HepG2 (cell line): ENCODE results near the gene UTRN. TPM values are rescaled to one million over a fixed set of nuclear protein-coding genes. Genes with fewer than 3 reads are reported as not detected.

ENCODE experiments used
- ARNTL ChIP-seq: sonication (generic); formaldehyde crosslinking; IDR thresholded peaks from 2 replicates; pipeline ENCODE4 v1.4.0; 2020; ENCODE audit warnings: mild to moderate bottlenecking, missing genetic modification reagents
- BCL6 ChIP-seq: IDR thresholded peaks from 2 replicates; pipeline ENCODE4 v1.6.1; 2016; ENCODE audit warnings: missing genetic modification reagents, missing compliant biosample characterization
- CEBPG ChIP-seq: IDR thresholded peaks from 2 replicates; pipeline ENCODE4 v1.6.1; 2016
- DMTF1 ChIP-seq: sonication (generic); formaldehyde crosslinking; IDR thresholded peaks from 2 replicates; pipeline ENCODE4 v1.4.0; 2020; ENCODE audit warnings: mild to moderate bottlenecking, missing genetic modification reagents
- ELF3 ChIP-seq: IDR thresholded peaks from 2 replicates; pipeline ENCODE4 v1.6.1; 2016; ENCODE audit warnings: missing genetic modification reagents, missing compliant biosample characterization
- ETV5 ChIP-seq: IDR thresholded peaks from 2 replicates; pipeline ENCODE4 v1.6.1; 2018; ENCODE audit warnings: missing biosample characterization, missing genetic modification reagents, inconsistent platforms, borderline replicate concordance
- KDM4B ChIP-seq: sonication (generic); formaldehyde crosslinking; IDR thresholded peaks from 2 replicates; pipeline ENCODE4 v1.4.0; 2020; ENCODE audit warnings: missing genetic modification reagents
- MAX ChIP-seq: IDR thresholded peaks from 2 replicates; pipeline ENCODE4 v1.6.1; 2012; ENCODE audit warnings: inconsistent platforms
- MED1 ChIP-seq: sonication (generic); formaldehyde crosslinking; IDR thresholded peaks from 2 replicates; pipeline ENCODE4 v1.4.0; 2020; ENCODE audit warnings: missing genetic modification reagents
- RAD21 ChIP-seq: fragments of 450-650 bp; formaldehyde crosslinking; IDR thresholded peaks from 2 replicates; pipeline ENCODE4 v1.5.0; 2020; ENCODE audit warnings: mild to moderate bottlenecking
- RAD51 ChIP-seq: fragments of 450-650 bp; IDR thresholded peaks from 2 replicates; pipeline ENCODE4 v1.6.1; 2016; ENCODE audit warnings: borderline replicate concordance
- ZBTB42 ChIP-seq: sonication (generic); formaldehyde crosslinking; IDR thresholded peaks from 2 replicates; pipeline ENCODE4 v1.5.0; 2020; ENCODE audit warnings: mild to moderate bottlenecking, missing genetic modification reagents
- ZC3H4 ChIP-seq: sonication (generic); formaldehyde crosslinking; IDR thresholded peaks from 2 replicates; pipeline ENCODE4 v1.4.0; 2020; ENCODE audit warnings: missing genetic modification reagents, borderline replicate concordance
- ZNF292 ChIP-seq: sonication (generic); formaldehyde crosslinking; IDR thresholded peaks from 2 replicates; pipeline ENCODE4 v1.8.1; 2022; ENCODE audit warnings: mild to moderate bottlenecking, low read depth, missing genetic modification reagents, borderline replicate concordance
- ZNF337 ChIP-seq: sonication (generic); formaldehyde crosslinking; IDR thresholded peaks from 2 replicates; pipeline ENCODE4 v1.5.1; 2020; ENCODE audit warnings: missing genetic modification reagents, low read depth, mild to moderate bottlenecking, borderline replicate concordance
- ZNF639 ChIP-seq: conservative IDR thresholded peaks from 2 replicates; pipeline ENCODE4 v1.6.1; 2018; ENCODE audit warnings: missing genetic modification reagents
- ZNF660 ChIP-seq: sonication (generic); formaldehyde crosslinking; IDR thresholded peaks from 2 replicates; pipeline ENCODE4 v1.5.1; 2020; ENCODE audit warnings: mild to moderate bottlenecking, low read depth, missing genetic modification reagents, borderline replicate concordance
- ZNF772 ChIP-seq: sonication (generic); formaldehyde crosslinking; IDR thresholded peaks from 2 replicates; pipeline ENCODE4 v1.5.0; 2020; ENCODE audit warnings: mild to moderate bottlenecking, missing genetic modification reagents
- polyA plus RNA-seq, 8 experiments: library from polyadenylated mRNA; depleted of rRNA in 3 of 8; stranded (reverse) in 7 of 8; unstranded in 1 of 8; fragments of >200 nt; fragmentation: Illumina TruSeq in 4 of 8; extraction: Trizol in 4 of 8; gene quantifications; 2 replicates each; pipeline versions ENCODE4 v1.2.1 to v1.2.3, GENCODE V29; 2011 to 2016; ENCODE audit warnings: low read depth in 4 of 8, missing spikeins in 1 of 8, mixed read lengths in 1 of 8; ENCODE audit not compliant: insufficient read depth in 1 of 8
- total RNA-seq, 5 experiments: library from RNA; depleted of rRNA; stranded (reverse); fragments of >200 nt; fragmentation: Illumina TruSeq; extraction: Trizol; gene quantifications; 2 replicates each; pipeline ENCODE4 v1.2.3, GENCODE V29; 2016; ENCODE audit warnings: low read depth in 1 of 5
- TF ChIP-seq, protein P1 (sequence below): sonication (generic); formaldehyde crosslinking; IDR thresholded peaks from 2 replicates; pipeline ENCODE4 v1.5.0; 2020; ENCODE audit warnings: missing genetic modification reagents
- TF ChIP-seq, protein P2 (sequence below): sonication (generic); IDR thresholded peaks from 2 replicates; pipeline ENCODE4 v1.6.1; 2016; ENCODE audit warnings: low read depth, borderline replicate concordance
- TF ChIP-seq, protein P3 (sequence below): sonication (generic); formaldehyde crosslinking; IDR thresholded peaks from 2 replicates; pipeline ENCODE4 v1.5.1; 2020; ENCODE audit warnings: mild to moderate bottlenecking, missing genetic modification reagents

Gene UTRN
- total and polyA plus RNA-seq, 2 of the 13 experiments (the other 11 are each of a cell fraction or from before 2014, with no cell fraction given): 102 to 116 TPM

DNA sequence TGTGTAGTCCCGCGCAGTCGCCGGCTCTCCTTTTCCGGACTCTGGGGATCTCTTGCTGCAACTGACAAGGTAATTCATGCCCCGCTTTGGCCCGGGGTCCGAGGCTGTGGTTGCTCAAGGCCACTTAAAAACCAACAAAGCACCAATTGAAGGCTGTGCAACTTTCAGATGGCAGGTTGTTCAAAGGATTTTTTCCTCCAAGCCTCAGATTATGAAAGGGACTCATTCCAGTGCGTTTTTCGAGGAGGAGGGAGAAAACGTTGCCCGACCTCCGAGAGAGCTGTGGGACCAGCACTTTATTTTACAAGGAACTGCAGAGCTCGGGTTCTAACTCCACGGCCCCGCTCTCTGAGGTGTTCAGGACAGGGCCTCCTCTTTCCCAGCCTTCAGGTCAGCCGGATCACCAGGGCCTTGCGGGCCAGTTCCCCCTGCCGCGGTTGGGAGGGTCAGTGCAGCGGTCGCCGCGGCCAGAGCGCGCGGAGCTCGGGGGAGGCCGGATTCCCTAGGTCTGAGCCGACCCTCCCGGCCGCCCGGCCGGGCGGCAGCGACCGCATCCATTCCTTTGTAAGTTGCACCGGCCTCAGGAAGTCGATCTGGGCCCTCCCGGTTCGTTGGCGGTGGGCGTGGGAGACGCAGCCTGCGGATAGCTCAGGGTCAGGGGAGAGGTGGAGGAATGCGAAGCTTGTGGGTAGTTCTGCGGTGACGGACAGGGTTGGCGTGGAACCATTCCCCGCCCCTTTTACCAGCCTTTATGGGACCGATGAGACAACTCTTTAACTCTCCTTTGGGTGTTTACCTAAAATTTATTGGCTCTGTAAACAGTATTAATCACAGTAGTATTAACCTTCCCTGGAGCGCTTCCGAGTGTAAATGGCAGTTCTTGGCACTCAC is 1.6 kb downstream of the UTRN start (continued):
- TF ChIP-seq, protein P1, sequence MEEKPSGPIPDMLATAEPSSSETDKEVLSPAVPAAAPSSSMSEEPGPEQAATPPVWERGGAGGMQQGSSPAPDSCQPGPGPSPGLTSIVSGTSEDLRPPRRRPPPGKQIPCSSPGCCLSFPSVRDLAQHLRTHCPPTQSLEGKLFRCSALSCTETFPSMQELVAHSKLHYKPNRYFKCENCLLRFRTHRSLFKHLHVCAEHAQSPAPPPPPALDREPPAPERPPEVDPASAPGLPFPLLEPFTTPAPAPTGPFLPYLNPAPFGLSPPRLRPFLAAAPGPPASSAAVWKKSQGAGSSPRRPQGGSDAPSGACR (CRISPR knock-in tag): peak; percentile 90
- TF ChIP-seq RAD21 (CRISPR knock-in tag): peak; percentile 33; the same call in 1 of the 2 replicates
- TF ChIP-seq MAX: peak; percentile 52
- TF ChIP-seq, protein P2, sequence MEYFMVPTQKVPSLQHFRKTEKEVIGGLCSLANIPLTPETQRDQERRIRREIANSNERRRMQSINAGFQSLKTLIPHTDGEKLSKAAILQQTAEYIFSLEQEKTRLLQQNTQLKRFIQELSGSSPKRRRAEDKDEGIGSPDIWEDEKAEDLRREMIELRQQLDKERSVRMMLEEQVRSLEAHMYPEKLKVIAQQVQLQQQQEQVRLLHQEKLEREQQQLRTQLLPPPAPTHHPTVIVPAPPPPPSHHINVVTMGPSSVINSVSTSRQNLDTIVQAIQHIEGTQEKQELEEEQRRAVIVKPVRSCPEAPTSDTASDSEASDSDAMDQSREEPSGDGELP: no peak
- peak; percentile 36; the same call in 1 of the 2 replicates for TF ChIP-seq ELF3 (CRISPR knock-in tag)
- no peak for TF ChIP-seq DMTF1
- peak; percentile 15; the same call in 1 of the 2 replicates for TF ChIP-seq KDM4B (CRISPR knock-in tag)
- TF ChIP-seq BCL6 (CRISPR knock-in tag): peak; percentile 37; the same call in 1 of the 2 replicates
- peak; percentile 49; the same call in 1 of the 2 replicates for TF ChIP-seq ARNTL (CRISPR knock-in tag)
- no peak for TF ChIP-seq ZC3H4 (CRISPR knock-in tag)
- no peak for TF ChIP-seq RAD51
- TF ChIP-seq CEBPG (CRISPR knock-in tag): no peak; the same call in 1 of the 2 replicates
- TF ChIP-seq ZNF337 (CRISPR knock-in tag): no peak
- no peak for TF ChIP-seq ZNF772
- TF ChIP-seq ZBTB42 (CRISPR knock-in tag): no peak
- TF ChIP-seq MED1 (CRISPR knock-in tag): peak; percentile 82
- TF ChIP-seq, protein P3, sequence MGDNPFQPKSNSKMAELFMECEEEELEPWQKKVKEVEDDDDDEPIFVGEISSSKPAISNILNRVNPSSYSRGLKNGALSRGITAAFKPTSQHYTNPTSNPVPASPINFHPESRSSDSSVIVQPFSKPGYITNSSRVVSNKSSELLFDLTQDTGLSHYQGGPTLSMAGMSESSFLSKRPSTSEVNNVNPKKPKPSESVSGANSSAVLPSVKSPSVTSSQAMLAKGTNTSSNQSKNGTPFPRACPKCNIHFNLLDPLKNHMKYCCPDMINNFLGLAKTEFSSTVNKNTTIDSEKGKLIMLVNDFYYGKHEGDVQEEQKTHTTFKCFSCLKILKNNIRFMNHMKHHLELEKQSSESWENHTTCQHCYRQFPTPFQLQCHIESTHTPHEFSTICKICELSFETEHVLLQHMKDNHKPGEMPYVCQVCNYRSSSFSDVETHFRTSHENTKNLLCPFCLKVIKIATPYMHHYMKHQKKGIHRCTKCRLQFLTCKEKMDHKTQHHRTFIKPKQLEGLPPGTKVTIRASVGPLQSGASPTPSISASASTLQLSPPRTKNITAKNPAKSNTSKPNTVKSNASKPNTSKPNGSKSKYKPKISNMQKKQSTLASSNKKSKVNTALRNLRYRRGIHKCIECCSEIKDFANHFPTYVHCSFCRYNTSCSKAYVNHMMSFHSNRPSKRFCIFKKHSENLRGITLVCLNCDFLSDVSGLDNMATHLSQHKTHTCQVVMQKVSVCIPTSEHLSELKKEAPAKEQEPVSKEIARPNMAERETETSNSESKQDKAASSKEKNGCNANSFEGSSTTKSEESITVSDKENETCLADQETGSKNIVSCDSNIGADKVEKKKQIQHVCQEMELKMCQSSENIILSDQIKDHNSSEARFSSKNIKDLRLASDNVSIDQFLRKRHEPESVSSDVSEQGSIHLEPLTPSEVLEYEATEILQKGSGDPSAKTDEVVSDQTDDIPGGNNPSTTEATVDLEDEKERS (CRISPR knock-in tag): peak; percentile 44; the same call in 1 of the 2 replicates
- 0 out of 2 replicates have a peak, but pooled peaks have one; percentile 38 for TF ChIP-seq ZNF639 (CRISPR knock-in tag)
- 0 out of 2 replicates have a peak, but pooled peaks have one; percentile 60 for TF ChIP-seq ZNF292 (CRISPR knock-in tag)
- peak; percentile 74 for TF ChIP-seq ETV5 (CRISPR knock-in tag)
- no peak for TF ChIP-seq ZNF660 (CRISPR knock-in tag)
